Measurements from ENCODE around the gene CXCL11. TPM values are rescaled to one million over a fixed set of nuclear protein-coding genes. Genes with fewer than 3 reads are reported as not detected.
"Not testable (repeated sequence)": the region's sequence is repeated elsewhere in the genome, so short reads cannot be mapped to it uniquely, and the experiment has no call there.

Gene CXCL11
- total RNA-seq, 1 experiment from 2014 or later = 6.0 TPM

DNA sequence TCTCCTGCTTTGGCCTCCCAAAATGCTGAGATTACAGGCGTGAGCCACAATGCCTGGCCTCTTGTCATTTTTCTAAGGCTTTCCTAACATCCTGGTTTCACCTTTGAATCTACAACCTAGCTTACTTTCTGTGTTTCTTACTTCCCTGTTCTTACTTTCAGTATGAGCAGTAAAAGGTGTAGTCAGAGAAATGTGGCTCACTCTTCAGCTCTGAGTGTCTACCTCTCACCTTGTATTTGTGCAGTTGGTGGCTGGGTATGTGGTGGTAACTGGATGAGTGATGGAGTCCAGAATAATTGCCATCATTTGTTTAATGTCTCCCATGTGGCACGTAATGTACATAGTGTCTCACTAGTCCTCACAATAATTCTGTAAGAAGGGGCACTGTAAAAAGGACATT, 19.1 kb upstream of the CXCL11 start:
- peaks cover 25% of the 10 kb centered on the region for H3K4me1 Mint-ChIP-seq (ENCODE audit: low read depth, unreplicated experiment)
- no peaks in the 10 kb centered on the region for H3K27me3 Mint-ChIP-seq (ENCODE audit: unreplicated experiment)
- intact Hi-C loops (cut with micrococcal nuclease; ENCODE audit: unreplicated experiment) = no loop called here
- H3K27ac Mint-ChIP-seq (ENCODE audit: unreplicated experiment) = no peak overlapping the region
- no peak overlapping the region for H3K4me3 Mint-ChIP-seq (ENCODE audit: low read depth, unreplicated experiment)
- CTCF ChIA-PET = no interaction called here
- no peak for DNase-seq
- no peaks in the 10 kb centered on the region for H3K36me3 Mint-ChIP-seq (ENCODE audit: insufficient read depth, unreplicated experiment)
- no peaks in the 10 kb centered on the region for H3K9me3 Mint-ChIP-seq (ENCODE audit: low read depth, unreplicated experiment)
- TF ChIP-seq, protein P1, sequence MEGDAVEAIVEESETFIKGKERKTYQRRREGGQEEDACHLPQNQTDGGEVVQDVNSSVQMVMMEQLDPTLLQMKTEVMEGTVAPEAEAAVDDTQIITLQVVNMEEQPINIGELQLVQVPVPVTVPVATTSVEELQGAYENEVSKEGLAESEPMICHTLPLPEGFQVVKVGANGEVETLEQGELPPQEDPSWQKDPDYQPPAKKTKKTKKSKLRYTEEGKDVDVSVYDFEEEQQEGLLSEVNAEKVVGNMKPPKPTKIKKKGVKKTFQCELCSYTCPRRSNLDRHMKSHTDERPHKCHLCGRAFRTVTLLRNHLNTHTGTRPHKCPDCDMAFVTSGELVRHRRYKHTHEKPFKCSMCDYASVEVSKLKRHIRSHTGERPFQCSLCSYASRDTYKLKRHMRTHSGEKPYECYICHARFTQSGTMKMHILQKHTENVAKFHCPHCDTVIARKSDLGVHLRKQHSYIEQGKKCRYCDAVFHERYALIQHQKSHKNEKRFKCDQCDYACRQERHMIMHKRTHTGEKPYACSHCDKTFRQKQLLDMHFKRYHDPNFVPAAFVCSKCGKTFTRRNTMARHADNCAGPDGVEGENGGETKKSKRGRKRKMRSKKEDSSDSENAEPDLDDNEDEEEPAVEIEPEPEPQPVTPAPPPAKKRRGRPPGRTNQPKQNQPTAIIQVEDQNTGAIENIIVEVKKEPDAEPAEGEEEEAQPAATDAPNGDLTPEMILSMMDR (IDR thresholded peaks at IDR 0.05; ENCODE audit: unreplicated experiment) = no peak
- BruUV-seq (replicated peaks) = no TSS peak

GRCh38 chr4:76053730-76054129, 17.9 kb upstream of the CXCL11 start:
- Mint-ChIP-seq H3K27me3 (ENCODE audit: unreplicated experiment) (no peaks in the 10 kb centered on the region), H3K9me3 (ENCODE audit: low read depth, unreplicated experiment) (no peaks in the 10 kb centered on the region), H3K4me3 (ENCODE audit: low read depth, unreplicated experiment) (no peak overlapping the region), H3K27ac (ENCODE audit: unreplicated experiment) (peak overlapping the region; percentile 31), H3K4me1 (ENCODE audit: low read depth, unreplicated experiment) (peaks cover 16% of the 10 kb centered on the region), H3K36me3 (ENCODE audit: insufficient read depth, unreplicated experiment) (no peaks in the 10 kb centered on the region)
- CTCF ChIA-PET = interaction anchor here (1.0 to 1.6 kb wide), 2 partner anchors 58 to 209 kb away, joined by 3 to 11 read pairs; no protein-coding TSS in a partner anchor
- intact Hi-C loops (cut with micrococcal nuclease; ENCODE audit: unreplicated experiment) = no loop called here
- TF ChIP-seq, protein P1 (IDR thresholded peaks at IDR 0.05; ENCODE audit: unreplicated experiment) = no peak
- DNase-seq = peak; percentile 2
- BruUV-seq (replicated peaks) = no TSS peak

DNA sequence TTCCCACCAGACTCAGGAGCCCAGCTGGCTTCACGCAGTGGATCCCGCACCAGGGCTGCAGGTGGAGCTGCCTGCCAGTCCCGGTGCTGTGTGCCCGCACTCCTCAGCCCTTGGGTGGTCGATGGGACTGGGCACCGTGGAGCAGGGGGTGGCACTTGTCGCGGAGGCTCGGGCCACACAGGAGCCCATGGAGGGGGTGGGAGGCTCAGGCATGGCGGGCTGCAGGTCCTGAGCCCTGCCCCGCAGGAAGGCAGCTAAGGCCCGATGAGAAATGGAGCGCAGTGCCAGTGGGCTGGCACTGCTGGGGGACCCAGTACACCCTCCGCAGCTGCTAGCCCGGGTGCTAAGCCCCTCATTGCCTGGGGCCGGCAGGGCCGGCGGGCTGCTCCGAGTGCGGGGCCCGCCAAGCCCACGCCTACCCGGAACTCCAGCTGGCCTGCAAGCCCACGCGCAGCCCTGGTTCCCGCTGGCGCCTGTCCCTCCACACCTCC, 14.7 kb upstream of the CXCL11 start:
- H3K36me3 Mint-ChIP-seq (ENCODE audit: insufficient read depth, unreplicated experiment); H3K4me3 Mint-ChIP-seq (ENCODE audit: low read depth, unreplicated experiment); CTCF ChIA-PET; BruUV-seq (replicated peaks); H3K9me3 Mint-ChIP-seq (ENCODE audit: low read depth, unreplicated experiment); H3K27me3 Mint-ChIP-seq (ENCODE audit: unreplicated experiment); intact Hi-C loops (cut with micrococcal nuclease; ENCODE audit: unreplicated experiment); DNase-seq; H3K27ac Mint-ChIP-seq (ENCODE audit: unreplicated experiment); H3K4me1 Mint-ChIP-seq (ENCODE audit: low read depth, unreplicated experiment): not testable (repeated sequence)

- CTCF ChIA-PET = not testable (repeated sequence)
These were observed 14.1 kb upstream of the CXCL11 start for GRCh38 chr4:76049860-76050416.

GRCh38 chr4:76044686-76045085, 8.8 kb upstream of the CXCL11 start:
- intact Hi-C loops (cut with micrococcal nuclease; ENCODE audit: unreplicated experiment); BruUV-seq (replicated peaks); H3K27ac Mint-ChIP-seq (ENCODE audit: unreplicated experiment); H3K9me3 Mint-ChIP-seq (ENCODE audit: low read depth, unreplicated experiment); DNase-seq; H3K4me1 Mint-ChIP-seq (ENCODE audit: low read depth, unreplicated experiment); H3K4me3 Mint-ChIP-seq (ENCODE audit: low read depth, unreplicated experiment); CTCF ChIA-PET; H3K27me3 Mint-ChIP-seq (ENCODE audit: unreplicated experiment); H3K36me3 Mint-ChIP-seq (ENCODE audit: insufficient read depth, unreplicated experiment): not testable (repeated sequence)

More at GRCh38 chr4:76049860-76050416, 14.1 kb upstream of the CXCL11 start:
- H3K27me3 Mint-ChIP-seq (ENCODE audit: unreplicated experiment); intact Hi-C loops (cut with micrococcal nuclease; ENCODE audit: unreplicated experiment); H3K27ac Mint-ChIP-seq (ENCODE audit: unreplicated experiment); H3K4me1 Mint-ChIP-seq (ENCODE audit: low read depth, unreplicated experiment); H3K9me3 Mint-ChIP-seq (ENCODE audit: low read depth, unreplicated experiment); H3K36me3 Mint-ChIP-seq (ENCODE audit: insufficient read depth, unreplicated experiment); BruUV-seq (replicated peaks); DNase-seq; H3K4me3 Mint-ChIP-seq (ENCODE audit: low read depth, unreplicated experiment): not testable (repeated sequence)

DNA sequence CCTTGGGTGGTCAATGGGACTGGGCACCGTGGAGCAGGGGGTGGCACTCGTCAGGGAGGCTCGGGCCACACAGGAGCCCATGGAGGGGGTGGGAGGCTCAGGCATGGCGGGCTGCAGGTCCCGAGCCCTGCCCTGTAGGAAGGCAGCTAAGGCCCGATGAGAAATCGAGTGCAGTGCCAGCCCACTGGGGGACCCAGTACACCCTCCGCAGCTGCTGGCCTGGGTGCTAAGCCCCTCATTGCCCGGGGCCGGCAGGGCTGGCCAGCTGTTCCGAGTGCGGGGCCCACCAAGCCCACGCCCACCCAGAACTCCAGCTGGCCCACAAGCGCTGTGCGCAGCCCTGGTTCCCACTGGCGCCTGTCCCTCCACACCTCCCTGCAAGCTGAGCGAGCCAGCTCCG, 7.4 kb upstream of the CXCL11 start:
- H3K36me3 Mint-ChIP-seq (ENCODE audit: insufficient read depth, unreplicated experiment); H3K4me3 Mint-ChIP-seq (ENCODE audit: low read depth, unreplicated experiment); H3K9me3 Mint-ChIP-seq (ENCODE audit: low read depth, unreplicated experiment); H3K27ac Mint-ChIP-seq (ENCODE audit: unreplicated experiment); H3K27me3 Mint-ChIP-seq (ENCODE audit: unreplicated experiment); DNase-seq; intact Hi-C loops (cut with micrococcal nuclease; ENCODE audit: unreplicated experiment); BruUV-seq (replicated peaks); H3K4me1 Mint-ChIP-seq (ENCODE audit: low read depth, unreplicated experiment); CTCF ChIA-PET: not testable (repeated sequence)

- H3K9me3 Mint-ChIP-seq (ENCODE audit: low read depth, unreplicated experiment); H3K4me3 Mint-ChIP-seq (ENCODE audit: low read depth, unreplicated experiment); BruUV-seq (replicated peaks); H3K36me3 Mint-ChIP-seq (ENCODE audit: insufficient read depth, unreplicated experiment); intact Hi-C loops (cut with micrococcal nuclease; ENCODE audit: unreplicated experiment); H3K27me3 Mint-ChIP-seq (ENCODE audit: unreplicated experiment); H3K4me1 Mint-ChIP-seq (ENCODE audit: low read depth, unreplicated experiment); CTCF ChIA-PET; H3K27ac Mint-ChIP-seq (ENCODE audit: unreplicated experiment); DNase-seq: not testable (repeated sequence)
These were observed 6.5 kb upstream of the CXCL11 start for GRCh38 chr4:76042241-76042998.

Data from Calu3 (cell line).